ENCODE results near the gene TCF7L1.
"Not testable (repeated sequence)": the region's sequence is repeated elsewhere in the genome, so short reads cannot be mapped to it uniquely, and the experiment has no call there.

Gene TCF7L1

DNA sequence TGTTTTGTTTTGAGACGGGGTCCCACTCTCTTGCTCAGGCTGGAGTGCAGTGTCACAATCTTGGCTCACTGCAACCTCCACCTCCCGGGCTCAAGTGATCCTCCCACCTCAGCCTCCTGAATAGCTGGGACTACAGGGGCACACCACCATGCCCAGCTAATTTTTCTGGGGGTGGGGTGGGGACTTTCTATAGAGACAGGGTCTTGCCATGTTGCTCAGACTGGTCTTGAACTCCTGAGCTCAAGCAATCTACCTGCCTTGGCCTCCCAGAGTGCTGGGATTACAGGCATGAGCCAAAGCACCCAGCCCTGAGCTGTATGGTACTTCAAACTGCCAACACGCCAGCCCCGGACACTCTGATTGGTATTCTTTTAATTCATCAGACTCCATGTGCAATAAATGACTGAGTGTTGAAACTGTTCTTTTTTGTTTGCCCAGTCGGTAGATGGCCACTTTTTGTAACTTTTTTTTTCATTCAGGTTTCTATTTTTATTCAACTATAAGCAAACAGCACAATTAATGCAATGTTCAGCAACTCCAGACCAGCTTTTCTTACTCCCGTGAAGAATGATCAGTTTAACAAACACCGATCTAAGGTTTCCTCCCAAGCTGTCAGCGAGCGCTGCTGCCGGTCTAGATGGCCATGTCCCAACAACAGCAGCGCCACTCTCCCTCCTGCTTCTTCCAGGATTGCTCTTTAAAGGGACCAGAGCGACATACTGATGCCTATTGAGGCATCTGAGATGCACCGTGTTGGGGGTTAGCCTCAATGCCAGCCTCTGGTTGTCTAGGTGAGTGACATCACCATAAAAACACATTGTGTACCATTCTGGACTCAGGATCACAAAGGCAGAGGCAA, 207.1 kb downstream of the TCF7L1 start:
- Histone ChIP-seq H3K9ac (no peak overlapping the region), H3K4me1 (no peaks in the 10 kb centered on the region), H3K4me2 (no peak overlapping the region), H3K27ac (no peak overlapping the region), H3K36me3 (peaks cover 14 to 40% (median 23%) of the 10 kb centered on the region in 11 experiments), H3K27me3 (no peaks in the 10 kb centered on the region), H3K9me3 (replicated peaks in 1 of 11) (no peaks in the 10 kb centered on the region), H3K4me3 (no peak overlapping the region), H4K20me1 (peaks cover 0 to 13% (median 4%) of the 10 kb centered on the region in 11 experiments; a peak in 11 of 22 replicates)
- TF ChIP-seq Cebpa-rat (IDR thresholded peaks at IDR 0.05), result no peak

DNA sequence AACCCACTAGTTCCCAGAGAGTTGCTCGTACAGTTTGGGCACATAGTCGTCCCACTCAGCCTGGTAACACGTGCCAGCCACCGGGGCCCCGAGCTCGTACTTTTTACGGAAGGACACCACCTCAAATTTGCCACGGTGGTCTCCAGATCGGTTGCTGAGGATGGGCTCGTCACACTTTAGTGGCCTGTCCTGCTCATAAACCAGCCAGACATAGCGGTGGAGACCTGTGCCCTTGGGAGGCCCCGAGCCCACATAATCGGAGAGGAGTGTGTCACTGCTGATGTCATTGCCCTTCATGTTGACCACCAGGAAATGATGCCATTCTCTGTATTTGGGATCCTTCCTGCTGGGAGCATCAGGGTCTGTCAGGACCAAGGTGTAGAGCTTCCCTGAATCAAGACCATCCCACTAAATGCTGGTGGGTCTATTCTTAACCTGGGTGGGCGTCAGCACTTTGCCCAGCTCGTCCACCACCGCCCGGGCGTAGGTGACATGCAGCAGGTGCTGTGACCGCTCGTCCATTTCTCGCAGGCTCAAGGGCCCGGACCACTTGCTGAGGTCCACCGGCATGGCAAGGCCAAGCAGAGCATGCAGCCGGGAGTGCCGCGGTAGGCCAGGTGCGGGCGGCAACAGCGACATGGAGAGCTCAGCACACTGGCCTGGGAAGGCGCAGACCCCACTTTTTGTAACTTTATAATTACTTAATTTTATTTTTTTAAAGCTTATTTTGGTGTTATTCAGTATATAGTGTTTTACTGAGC, 208.3 kb downstream of the TCF7L1 start:
- H4K20me1 ChIP-seq, result peaks cover 0 to 13% (median 4%) of the 10 kb centered on the region in 11 experiments; a peak in 11 of 22 replicates
- H3K27ac ChIP-seq, result no peak overlapping the region
- no peaks in the 10 kb centered on the region for H3K27me3 ChIP-seq
- peaks cover 26 to 52% (median 35%) of the 10 kb centered on the region in 11 experiments for H3K36me3 ChIP-seq
- H3K4me3 ChIP-seq, result no peak overlapping the region
- H3K4me1 ChIP-seq, result no peaks in the 10 kb centered on the region
- no peak overlapping the region for H3K9ac ChIP-seq
- no peaks in the 10 kb centered on the region for H3K9me3 ChIP-seq (replicated peaks in 1 of 11)
- TF ChIP-seq Cebpa-rat (IDR thresholded peaks at IDR 0.05), result no peak
- no peak overlapping the region for H3K4me2 ChIP-seq

DNA sequence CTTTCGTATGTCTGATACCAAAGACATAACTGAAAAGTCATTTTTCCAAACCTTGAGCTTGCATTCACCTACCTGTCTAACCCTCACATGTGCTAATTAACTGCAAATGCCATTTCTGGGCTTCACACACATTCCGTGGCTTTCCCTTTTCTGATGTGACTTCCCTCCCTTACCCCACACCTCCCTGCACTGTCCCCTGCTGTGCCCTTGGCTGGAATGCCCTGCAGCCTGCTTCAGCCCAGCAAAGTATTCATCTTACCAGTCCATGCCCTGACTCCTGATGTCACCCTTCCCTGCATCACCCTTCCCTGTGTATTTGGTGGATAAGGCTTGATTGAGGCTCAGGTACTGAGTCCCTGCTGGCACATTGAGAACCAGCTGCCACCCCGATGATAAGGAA, 209.0 kb downstream of the TCF7L1 start:
- no peak for TF ChIP-seq Cebpa-rat (IDR thresholded peaks at IDR 0.05)
- H3K27ac ChIP-seq, result no peak overlapping the region
- H3K9ac ChIP-seq, result no peak overlapping the region
- H3K4me3 ChIP-seq, result no peak overlapping the region
- H3K4me2 ChIP-seq, result no peak overlapping the region
- peaks cover 0 to 13% (median 4%) of the 10 kb centered on the region in 11 experiments; a peak in 11 of 22 replicates for H4K20me1 ChIP-seq
- H3K9me3 ChIP-seq (replicated peaks in 1 of 11), result no peaks in the 10 kb centered on the region
- no peaks in the 10 kb centered on the region for H3K27me3 ChIP-seq
- H3K4me1 ChIP-seq, result no peaks in the 10 kb centered on the region
- peaks cover 33 to 59% (median 42%) of the 10 kb centered on the region in 11 experiments for H3K36me3 ChIP-seq

DNA sequence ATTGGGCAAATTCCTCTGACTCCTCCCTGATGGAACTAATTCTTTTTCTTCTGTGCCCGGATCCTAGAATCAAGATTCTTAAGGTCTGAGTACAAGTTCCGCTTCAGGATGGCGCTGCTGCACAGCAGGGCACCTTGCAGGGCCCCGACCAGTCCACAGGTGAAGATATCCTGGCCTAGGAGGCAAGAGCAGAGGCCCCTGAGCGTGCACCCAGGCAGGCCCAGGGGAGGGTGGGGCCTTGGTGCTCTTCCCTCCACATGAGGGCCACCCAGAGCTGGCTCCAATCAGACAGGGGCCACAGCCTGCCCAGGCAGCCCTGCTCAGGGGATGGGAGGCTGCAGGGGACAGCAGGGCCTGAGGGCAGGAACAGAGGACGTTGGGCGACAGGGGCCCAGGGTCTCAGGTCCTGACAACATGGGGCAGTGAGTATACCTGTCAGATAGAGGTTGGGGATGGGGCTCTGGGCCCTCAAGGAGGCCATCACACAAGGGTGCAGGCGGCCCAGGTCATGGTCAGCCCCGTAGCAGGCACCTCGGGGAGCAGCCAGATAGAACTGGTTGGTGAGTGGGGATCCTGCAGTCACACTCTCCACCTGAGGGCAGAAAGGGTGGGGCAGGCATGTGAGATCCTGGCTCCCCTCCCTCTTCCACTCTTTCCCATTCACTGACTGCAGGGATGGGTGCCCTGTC, 210.2 kb downstream of the TCF7L1 start:
- H3K36me3 ChIP-seq, result peaks cover 34 to 71% (median 54%) of the 10 kb centered on the region in 11 experiments

DNA sequence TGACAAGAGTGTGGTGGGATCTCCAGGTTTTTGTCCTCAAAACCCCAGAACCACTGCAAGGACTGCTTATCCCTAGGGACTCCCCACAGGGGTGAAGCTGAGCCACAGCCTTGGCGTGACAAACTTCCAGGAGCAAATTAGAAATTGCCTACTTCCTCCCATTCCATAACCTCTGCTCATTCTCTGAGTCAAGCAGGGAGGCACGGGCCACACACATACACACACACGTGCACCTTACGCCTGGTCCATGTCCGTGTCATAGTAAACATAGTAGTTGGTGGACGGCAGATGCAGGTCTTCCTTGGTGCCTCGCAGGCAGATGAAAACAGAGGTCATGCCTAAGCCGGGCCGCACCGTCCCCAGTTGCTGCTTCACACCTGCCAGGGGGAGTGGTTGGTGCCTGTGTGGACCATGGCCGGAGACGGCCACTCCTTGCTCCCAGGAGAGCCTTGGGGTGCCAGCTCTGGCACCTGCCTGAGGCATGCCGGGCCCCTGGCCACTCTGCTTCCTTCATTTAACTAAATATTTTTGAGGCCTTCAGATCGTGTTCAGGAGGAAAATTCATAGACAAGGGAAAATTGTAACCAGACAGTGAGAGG, 211.3 kb downstream of the TCF7L1 start:
- H4K20me1 ChIP-seq, result peaks cover 0 to 17% (median 4%) of the 10 kb centered on the region in 11 experiments; a peak in 11 of 22 replicates
- H3K9ac ChIP-seq, result no peak overlapping the region
- no peaks in the 10 kb centered on the region for H3K9me3 ChIP-seq (replicated peaks in 1 of 11)
- no peaks in the 10 kb centered on the region for H3K27me3 ChIP-seq
- peaks cover 0 to 4% (median 0%) of the 10 kb centered on the region in 10 experiments; a peak in 4 of 20 replicates for H3K4me1 ChIP-seq
- TF ChIP-seq Cebpa-rat (IDR thresholded peaks at IDR 0.05), result no peak
- H3K36me3 ChIP-seq, result peaks cover 40 to 82% (median 64%) of the 10 kb centered on the region in 11 experiments
- no peak overlapping the region for H3K27ac ChIP-seq
- H3K4me2 ChIP-seq, result no peak overlapping the region
- no peak overlapping the region for H3K4me3 ChIP-seq

More for the DNA sequence above, 210.2 kb downstream of the TCF7L1 start:
- H3K27me3 ChIP-seq; H3K27ac ChIP-seq; H3K4me1 ChIP-seq; H3K4me3 ChIP-seq; H3K9ac ChIP-seq; H3K4me2 ChIP-seq; H3K9me3 ChIP-seq (replicated peaks in 1 of 11): not testable (repeated sequence)
- H4K20me1 ChIP-seq, result peaks cover 0 to 17% (median 4%) of the 10 kb centered on the region in 11 experiments; a peak in 11 of 22 replicates

DNA sequence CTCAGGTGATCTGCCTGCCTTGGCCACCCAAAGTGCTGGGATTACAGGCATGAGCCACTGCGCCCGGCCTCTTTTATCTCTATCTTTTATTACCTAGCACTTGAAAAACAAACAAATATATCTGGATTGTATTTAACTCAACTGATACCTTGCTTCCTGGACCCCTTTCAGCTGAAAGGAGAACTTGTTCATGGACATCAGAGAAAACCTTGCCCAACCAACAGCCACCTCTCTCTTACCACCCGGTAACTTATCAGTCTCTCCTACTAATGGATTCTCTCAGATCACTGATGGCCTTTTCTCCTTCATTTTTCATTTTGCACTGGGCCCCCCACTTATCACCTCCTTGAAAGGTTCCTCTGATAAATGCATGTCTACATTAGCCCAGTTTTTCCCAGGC, 214.4 kb downstream of the TCF7L1 start:
- H3K9me3 ChIP-seq (replicated peaks in 1 of 11), result no peaks in the 10 kb centered on the region
- no peak for TF ChIP-seq Cebpa-rat (IDR thresholded peaks at IDR 0.05)
- H3K4me2 ChIP-seq, result no peak overlapping the region
- no peaks in the 10 kb centered on the region for H3K27me3 ChIP-seq
- no peak overlapping the region for H3K9ac ChIP-seq
- peaks cover 0 to 17% (median 4%) of the 10 kb centered on the region in 11 experiments; a peak in 11 of 22 replicates for H4K20me1 ChIP-seq
- H3K4me3 ChIP-seq, result no peak overlapping the region
- peaks cover 2 to 11% (median 6%) of the 10 kb centered on the region in 10 experiments; a peak in 17 of 20 replicates for H3K4me1 ChIP-seq
- no peak overlapping the region for H3K27ac ChIP-seq
- peaks cover 64 to 94% (median 87%) of the 10 kb centered on the region in 11 experiments for H3K36me3 ChIP-seq

DNA sequence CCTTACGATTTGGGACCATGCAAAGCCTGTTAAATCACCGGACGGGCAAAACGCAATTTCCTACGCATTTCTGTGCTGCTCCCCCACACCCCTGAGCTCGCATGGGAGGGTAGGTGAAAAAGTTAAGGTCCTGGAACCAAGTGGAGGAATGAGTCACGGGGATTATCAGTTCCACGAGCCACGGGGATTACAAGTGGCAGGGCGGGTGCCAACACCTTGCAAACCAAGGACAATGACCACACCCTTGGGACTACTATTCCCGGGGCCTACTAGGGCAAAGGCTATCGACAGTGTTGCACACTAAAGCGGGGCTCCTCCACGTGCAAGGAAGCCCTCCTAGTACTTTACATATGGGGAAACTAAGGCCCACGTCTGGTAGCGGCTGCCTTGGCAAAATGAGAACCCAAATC, 220.7 kb downstream of the TCF7L1 start:
- TF ChIP-seq Cebpa-rat (IDR thresholded peaks at IDR 0.05), result no peak
- H3K9ac ChIP-seq, result peak overlapping the region; percentile 85 to 97 (median 91)
- no peaks in the 10 kb centered on the region for H3K27me3 ChIP-seq
- no peaks in the 10 kb centered on the region; a peak in 2 of 22 replicates for H4K20me1 ChIP-seq
- H3K4me3 ChIP-seq, result peak overlapping the region; percentile 68 to 93 (median 81)
- H3K4me2 ChIP-seq, result peak overlapping the region; percentile 85 to 98 (median 93)
- no peaks in the 10 kb centered on the region for H3K9me3 ChIP-seq (replicated peaks in 1 of 11)
- peaks cover 59 to 65% (median 63%) of the 10 kb centered on the region in 11 experiments for H3K36me3 ChIP-seq
- peak overlapping the region; percentile 7 to 94 (median 86); a peak in 21 of 22 replicates for H3K27ac ChIP-seq
- H3K4me1 ChIP-seq, result peaks cover 26 to 52% (median 36%) of the 10 kb centered on the region in 10 experiments

DNA sequence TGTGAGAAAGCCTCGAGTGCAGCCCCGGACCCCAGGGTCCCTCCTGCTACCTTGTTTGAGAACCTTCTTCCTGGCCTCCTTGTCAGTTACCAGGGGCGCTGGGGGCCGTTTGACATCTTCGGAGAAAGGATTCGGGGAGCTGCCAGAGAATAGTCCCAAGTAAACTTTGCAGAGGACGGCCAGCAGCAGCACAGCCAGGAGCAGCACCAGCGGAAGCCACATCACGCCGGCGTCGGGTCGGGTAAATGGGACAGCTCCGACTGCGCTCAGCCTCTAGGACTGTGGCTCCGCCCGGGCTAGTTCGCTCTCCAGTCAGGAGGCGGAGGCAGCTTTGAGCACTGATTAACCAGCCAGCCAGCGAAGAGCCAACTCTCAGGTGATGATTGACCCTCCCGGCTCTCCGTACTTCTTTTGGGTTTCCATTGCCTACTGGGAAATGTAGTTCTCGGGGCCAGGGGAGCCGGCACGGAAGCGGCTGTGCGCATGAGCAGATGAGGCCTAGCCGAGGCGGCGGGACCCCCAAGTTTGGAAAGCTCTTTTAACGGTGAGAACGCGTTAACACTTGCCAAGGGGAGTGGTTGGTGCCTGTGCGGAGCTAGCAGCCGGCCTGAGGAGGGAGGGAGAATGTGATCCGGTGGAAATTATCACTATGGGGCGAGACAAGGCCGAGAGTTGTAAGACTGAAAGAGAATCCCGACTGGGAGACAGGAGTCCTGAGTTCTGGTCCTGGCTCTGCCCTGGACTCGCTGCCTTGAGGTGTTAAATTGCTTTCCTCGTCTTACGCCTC, 221.3 kb downstream of the TCF7L1 start, which contains the start of the genes ELMOD3 and RETSAT:
TSS of gene ELMOD3 (plus strand) at position 484 of the 787 bp plus-strand sequence. CDS start 2,430 bp downstream, outside the sequence.
TSS of gene RETSAT (minus strand) at position 243 of the 787 bp plus-strand sequence. CDS start at position 222, 21 bp downstream.
- Histone ChIP-seq H3K9me3 (replicated peaks in 1 of 11) (no peaks in the 10 kb centered on the region), H3K27ac (peak within 1 kb of the TSS; percentile 80 to 94 (median 87)), H3K36me3 (peaks cover 59 to 65% (median 63%) of the 10 kb centered on the region in 11 experiments), H3K4me1 (peaks cover 26 to 51% (median 35%) of the 10 kb centered on the region in 10 experiments), H3K9ac (peak within 1 kb of the TSS; percentile 85 to 97 (median 91)), H3K4me3 (peak within 1 kb of the TSS; percentile 68 to 93 (median 81)), H3K27me3 (no peaks in the 10 kb centered on the region), H4K20me1 (no peaks in the 10 kb centered on the region; a peak in 2 of 22 replicates), H3K4me2 (peak within 1 kb of the TSS; percentile 85 to 98 (median 95))
- TF ChIP-seq Cebpa-rat (IDR thresholded peaks at IDR 0.05), result no peak
